Measurements from ENCODE around the gene COL23A1.

Gene COL23A1

GRCh38 chr5:178544166-178544834, 45.9 kb downstream of the COL23A1 start:
- TF ChIP-seq CTCF (IDR thresholded peaks at IDR 0.05; ENCODE audit: insufficient read depth, low read depth, low read length, missing control alignments) = no peak
- DNase-seq (ENCODE audit: low read depth) = no peak

GRCh38 chr5:178542455-178542854, 47.7 kb downstream of the COL23A1 start:
- no peak for TF ChIP-seq CTCF (IDR thresholded peaks at IDR 0.05; ENCODE audit: insufficient read depth, low read depth, low read length, missing control alignments)
- no peak for DNase-seq (ENCODE audit: low read depth)

More at GRCh38 chr5:178544166-178544834, 45.9 kb downstream of the COL23A1 start:
- no peak overlapping the region for H3K4me3 ChIP-seq (ENCODE audit: low read length)

GRCh38 chr5:178540526-178540925, 49.7 kb downstream of the COL23A1 start:
- TF ChIP-seq CTCF (IDR thresholded peaks at IDR 0.05; ENCODE audit: insufficient read depth, low read depth, low read length, missing control alignments) = no peak
- no peak for DNase-seq (ENCODE audit: low read depth)
- no peak overlapping the region for H3K4me3 ChIP-seq (ENCODE audit: low read length)

More at GRCh38 chr5:178542455-178542854, 47.7 kb downstream of the COL23A1 start:
- no peak overlapping the region for H3K4me3 ChIP-seq (ENCODE audit: low read length)

GRCh38 chr5:178538741-178539229, 51.4 kb downstream of the COL23A1 start:
- TF ChIP-seq CTCF (IDR thresholded peaks at IDR 0.05; ENCODE audit: insufficient read depth, low read depth, low read length, missing control alignments) = no peak
- no peak overlapping the region for H3K4me3 ChIP-seq (ENCODE audit: low read length)
- DNase-seq (ENCODE audit: low read depth) = no peak

GRCh38 chr5:178537467-178538371, 52.5 kb downstream of the COL23A1 start:
- no peak for TF ChIP-seq CTCF (IDR thresholded peaks at IDR 0.05; ENCODE audit: insufficient read depth, low read depth, low read length, missing control alignments)
- no peak overlapping the region for H3K4me3 ChIP-seq (ENCODE audit: low read length)
- no peak for DNase-seq (ENCODE audit: low read depth)

- no peak for DNase-seq (ENCODE audit: low read depth)
- H3K4me3 ChIP-seq (ENCODE audit: low read length) = no peak overlapping the region
- no peak for TF ChIP-seq CTCF (IDR thresholded peaks at IDR 0.05; ENCODE audit: insufficient read depth, low read depth, low read length, missing control alignments)
Observed at GRCh38 chr5:178536541-178537466, 53.4 kb downstream of the COL23A1 start.

Measured in epithelial cell of esophagus (primary cell).